ENCODE data around the gene TRMT61A.

DNA sequence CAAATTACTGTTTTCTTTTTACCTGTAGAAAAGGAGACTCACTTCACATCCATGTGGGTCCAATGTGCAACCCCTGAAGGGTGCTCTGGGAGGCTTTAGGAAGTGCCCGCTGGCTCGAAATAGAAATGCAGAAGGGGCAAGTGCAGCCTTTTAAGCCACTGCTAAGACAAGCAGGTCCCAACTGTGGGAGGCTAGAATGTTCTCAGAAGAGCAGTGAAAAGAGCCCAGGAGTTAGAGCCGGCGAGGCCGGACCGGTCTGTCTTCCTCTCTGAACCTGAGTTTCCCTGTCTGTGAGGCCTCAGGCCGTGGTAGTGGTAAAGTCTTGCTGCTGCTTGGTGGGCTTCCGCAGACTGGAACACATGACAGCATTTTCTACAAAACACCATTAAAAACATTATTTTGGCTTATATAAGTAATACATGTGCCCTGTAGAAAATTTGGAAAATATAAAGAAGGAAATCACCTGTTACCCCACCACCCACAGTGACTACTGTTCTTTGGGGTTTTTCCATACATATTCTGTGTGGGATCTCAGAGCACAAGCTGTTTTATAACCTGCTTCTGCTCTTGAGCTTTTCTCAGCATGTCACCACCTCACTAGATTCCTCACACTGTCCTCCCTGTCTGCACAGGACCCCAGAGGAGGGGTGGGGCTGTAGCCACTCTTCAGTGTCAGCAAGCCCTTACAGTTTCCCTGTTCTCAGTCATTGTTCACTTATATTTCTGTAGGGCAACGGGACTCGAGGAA lies 12.4 kb upstream of the TRMT61A start:
- TF ChIP-seq, protein P1, sequence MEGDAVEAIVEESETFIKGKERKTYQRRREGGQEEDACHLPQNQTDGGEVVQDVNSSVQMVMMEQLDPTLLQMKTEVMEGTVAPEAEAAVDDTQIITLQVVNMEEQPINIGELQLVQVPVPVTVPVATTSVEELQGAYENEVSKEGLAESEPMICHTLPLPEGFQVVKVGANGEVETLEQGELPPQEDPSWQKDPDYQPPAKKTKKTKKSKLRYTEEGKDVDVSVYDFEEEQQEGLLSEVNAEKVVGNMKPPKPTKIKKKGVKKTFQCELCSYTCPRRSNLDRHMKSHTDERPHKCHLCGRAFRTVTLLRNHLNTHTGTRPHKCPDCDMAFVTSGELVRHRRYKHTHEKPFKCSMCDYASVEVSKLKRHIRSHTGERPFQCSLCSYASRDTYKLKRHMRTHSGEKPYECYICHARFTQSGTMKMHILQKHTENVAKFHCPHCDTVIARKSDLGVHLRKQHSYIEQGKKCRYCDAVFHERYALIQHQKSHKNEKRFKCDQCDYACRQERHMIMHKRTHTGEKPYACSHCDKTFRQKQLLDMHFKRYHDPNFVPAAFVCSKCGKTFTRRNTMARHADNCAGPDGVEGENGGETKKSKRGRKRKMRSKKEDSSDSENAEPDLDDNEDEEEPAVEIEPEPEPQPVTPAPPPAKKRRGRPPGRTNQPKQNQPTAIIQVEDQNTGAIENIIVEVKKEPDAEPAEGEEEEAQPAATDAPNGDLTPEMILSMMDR (IDR thresholded peaks at IDR 0.05), result no peak
- no peak for TF ChIP-seq POLR2A (IDR thresholded peaks at IDR 0.05)
